SK-N-SH (cell line): ENCODE data around the gene NUP42. TPM values are rescaled to one million over a fixed set of nuclear protein-coding genes. Genes with fewer than 3 reads are reported as not detected.
A peak's percentile ranks its signal among the peaks of the same experiment; 100 is the strongest.

ENCODE experiments used
- CTCF ChIA-PET: fragments of 300-600, 350-600 bp; formaldehyde crosslinking; extraction: SDS; loops from one replicate; lab custom pipeline; 2021; lab: Yijun Ruan, JAX
- POLR2A ChIA-PET: fragments of 350-600 bp; sonication (Branson Sonifier 250); formaldehyde crosslinking; extraction: SDS; loops from one replicate; lab custom pipeline; 2020; ENCODE audit warnings: antibody characterized with exemption, inconsistent platforms; lab: Yijun Ruan, JAX
- DNase-seq: peaks from one replicate; pipeline ENCODE4 v3.0.0; 2012
- H2AFZ ChIP-seq: fragments of 200-600 bp; sonication (generic); 2 replicates; pipeline ENCODE4 v1.8.1; 2016; ENCODE audit warnings: antibody characterized with exemption, mild to moderate bottlenecking, low read depth
- H3F3A ChIP-seq: fragments of 200-600 bp; sonication (generic); replicated peaks from 2 replicates; pipeline ENCODE3; 2016; ENCODE audit warnings: antibody characterized with exemption, mild to moderate bottlenecking; ENCODE audit not compliant: insufficient read depth
- H3K27ac ChIP-seq, 2 experiments: fragments of 200-500 bp in 1 of 2; fragments of 200-600 bp in 1 of 2; sonication (Bioruptor generic) in 1 of 2; sonication (generic), shearing (Covaris generic) in 1 of 2; 2 replicates each; pipeline versions ENCODE4 v1.5.1 to v1.6.1; 2014 to 2016; ENCODE audit warnings: low read depth in 2 of 2, inconsistent platforms in 1 of 2, low read length in 1 of 2, mild to moderate bottlenecking in 1 of 2, mixed read lengths in 1 of 2
- H3K27me3 ChIP-seq: fragments of 200-600 bp; sonication (generic), shearing (Covaris generic); 2 replicates; pipeline ENCODE4 v1.6.1; 2016; ENCODE audit warnings: mixed run types; ENCODE audit not compliant: insufficient read depth
- H3K36me3 ChIP-seq, 2 experiments: fragments of 200-500 bp in 1 of 2; fragments of 200-600 bp in 1 of 2; sonication (Bioruptor generic) in 1 of 2; sonication (generic) in 1 of 2; replicated peaks in 1 of 2; 2 replicates each; pipeline versions ENCODE3 to v1.5.1; 2014 to 2016; ENCODE audit warnings: low read length in 1 of 2, mild to moderate bottlenecking in 1 of 2; ENCODE audit not compliant: insufficient read depth in 2 of 2, control insufficient read depth in 1 of 2
- H3K4me1 ChIP-seq, 2 experiments: fragments of 200-500 bp in 1 of 2; fragments of 200-600 bp in 1 of 2; sonication (Bioruptor generic) in 1 of 2; sonication (generic), shearing (Covaris generic) in 1 of 2; 2 replicates each; pipeline versions ENCODE4 v1.5.1 to v1.6.1; 2014 to 2016; ENCODE audit warnings: low read depth in 1 of 2, low read length in 1 of 2, mixed run types in 1 of 2; ENCODE audit not compliant: insufficient read depth in 2 of 2, control insufficient read depth in 1 of 2
- H3K4me2 ChIP-seq: fragments of 200-600 bp; sonication (generic), shearing (Covaris generic); 2 replicates; pipeline ENCODE4 v1.6.1; 2017; ENCODE audit warnings: mixed run types
- H3K4me3 ChIP-seq, 2 experiments: fragments of 200-500 bp in 1 of 2; fragments of 200-600 bp in 1 of 2; sonication (Bioruptor generic) in 1 of 2; sonication (generic), shearing (Covaris generic) in 1 of 2; 2 replicates each; pipeline versions ENCODE4 v1.5.1 to v1.8.1; 2014 to 2016; ENCODE audit warnings: low read depth in 2 of 2, inconsistent platforms in 1 of 2, low read length in 1 of 2, mild to moderate bottlenecking in 1 of 2, mixed read lengths in 1 of 2, moderate library complexity in 1 of 2
- H3K79me2 ChIP-seq: fragments of 200-600 bp; sonication (generic); 2 replicates; pipeline ENCODE4 v1.8.1; 2017; ENCODE audit warnings: mild to moderate bottlenecking; ENCODE audit not compliant: insufficient read depth
- H3K9ac ChIP-seq: fragments of 200-600 bp; sonication (generic); 2 replicates; pipeline ENCODE4 v1.6.1; 2017; ENCODE audit warnings: mixed run types
- H3K9me2 ChIP-seq: fragments of 200-600 bp; sonication (generic); 2 replicates; pipeline ENCODE4 v1.6.1; 2017; ENCODE audit warnings: mixed run types
- H3K9me3 ChIP-seq: fragments of 200-600 bp; sonication (generic); 2 replicates; pipeline ENCODE4 v1.6.1; 2017; ENCODE audit warnings: mixed run types, mild to moderate bottlenecking, moderate library complexity
- H4K20me1 ChIP-seq: fragments of 200-600 bp; sonication (generic); 2 replicates; pipeline ENCODE4 v1.6.1; 2017; ENCODE audit warnings: mild to moderate bottlenecking, mixed run types; ENCODE audit not compliant: insufficient read depth
- CHD2 ChIP-seq: fragments of 150-350 bp; IDR thresholded peaks from 2 replicates; pipeline ENCODE4 v1.6.1; 2018; ENCODE audit warnings: low read length; ENCODE audit not compliant: partially characterized antibody
- CTCF ChIP-seq: fragments of 200-600 bp; sonication (generic); IDR thresholded peaks from 2 replicates; pipeline ENCODE4 v1.6.1; 2017; ENCODE audit warnings: antibody characterized with exemption, mild to moderate bottlenecking, moderate library complexity
- ELF1 ChIP-seq: IDR thresholded peaks from 2 replicates; pipeline ENCODE4 v1.4.0; 2012
- EP300 ChIP-seq, 2 experiments: IDR thresholded peaks; 2 replicates each; pipeline versions ENCODE4 v1.4.0 to v1.6.1; 2012; ENCODE audit warnings: borderline replicate concordance in 1 of 2, low read depth in 1 of 2, low read length in 1 of 2
- GABPA ChIP-seq: IDR thresholded peaks from 2 replicates; pipeline ENCODE4 v1.4.0; 2012; ENCODE audit warnings: low read depth, mild to moderate bottlenecking
- GATA2 ChIP-seq: sonication (generic); formaldehyde crosslinking; IDR thresholded peaks from 2 replicates; pipeline ENCODE4 v1.5.0; 2020; ENCODE audit warnings: mild to moderate bottlenecking, missing genetic modification reagents
- IRF3 ChIP-seq: fragments of 150-350 bp; IDR thresholded peaks from 2 replicates; pipeline ENCODE4 v1.6.1; 2016; ENCODE audit warnings: mild to moderate bottlenecking, low read depth, low read length
- MXI1 ChIP-seq: IDR thresholded peaks from 2 replicates; pipeline ENCODE4 v1.6.1; 2012; ENCODE audit warnings: mild to moderate bottlenecking, low read depth, low read length, improper control_type of control experiment
- RAD21 ChIP-seq: IDR thresholded peaks from 2 replicates; pipeline ENCODE4 v1.6.1; 2012; ENCODE audit warnings: mild to moderate bottlenecking, low read length
- RCOR1 ChIP-seq: fragments of 150-350 bp; IDR thresholded peaks from 2 replicates; pipeline ENCODE4 v1.6.1; 2017; ENCODE audit warnings: antibody characterized with exemption, low read length
- TCF12 ChIP-seq: IDR thresholded peaks from 2 replicates; pipeline ENCODE4 v1.4.0; 2012
- TEAD4 ChIP-seq: IDR thresholded peaks from 2 replicates; pipeline ENCODE4 v1.4.0; 2012; ENCODE audit warnings: mild to moderate bottlenecking, borderline replicate concordance; ENCODE audit not compliant: insufficient read depth
- YY1 ChIP-seq: IDR thresholded peaks from 2 replicates; pipeline ENCODE4 v1.4.0; 2012; ENCODE audit warnings: low read depth, mild to moderate bottlenecking
- WGBS: methylation state at CpG from one replicate; pipeline ENCODE4 v1.1.6; 2017; ENCODE audit warnings: low lambda C conversion rate; 5-methylcytosine and 5-hydroxymethylcytosine counted together
- polyA plus RNA-seq, 3 experiments: library from polyadenylated mRNA; depleted of rRNA; stranded (reverse); fragments of >200 nt; gene quantifications; 2 replicates each; pipeline ENCODE4 v1.2.3, GENCODE V29; 2012
- TF ChIP-seq, protein P1 (sequence below): IDR thresholded peaks from 2 replicates; pipeline ENCODE4 v1.4.0; 2012; ENCODE audit warnings: low read depth, borderline replicate concordance

Gene NUP42
- polyA plus RNA-seq, 1 of the 3 experiments (the other 2 are of a cell fraction), result 22.7 TPM

GRCh38 chr7:23205577-23205908, 23.7 kb downstream of the NUP42 start:
- peaks cover 0 to 14% of the 10 kb centered on the region in 2 experiments; a peak in 2 of 4 replicates for H3K4me1 ChIP-seq
- peaks cover 16 to 17% of the 10 kb centered on the region in 2 experiments for H3K36me3 ChIP-seq
- no peak for DNase-seq
- TF ChIP-seq CTCF, result no peak
- TF ChIP-seq ELF1, result no peak
- no peak for TF ChIP-seq RAD21
- TF ChIP-seq, protein P1, sequence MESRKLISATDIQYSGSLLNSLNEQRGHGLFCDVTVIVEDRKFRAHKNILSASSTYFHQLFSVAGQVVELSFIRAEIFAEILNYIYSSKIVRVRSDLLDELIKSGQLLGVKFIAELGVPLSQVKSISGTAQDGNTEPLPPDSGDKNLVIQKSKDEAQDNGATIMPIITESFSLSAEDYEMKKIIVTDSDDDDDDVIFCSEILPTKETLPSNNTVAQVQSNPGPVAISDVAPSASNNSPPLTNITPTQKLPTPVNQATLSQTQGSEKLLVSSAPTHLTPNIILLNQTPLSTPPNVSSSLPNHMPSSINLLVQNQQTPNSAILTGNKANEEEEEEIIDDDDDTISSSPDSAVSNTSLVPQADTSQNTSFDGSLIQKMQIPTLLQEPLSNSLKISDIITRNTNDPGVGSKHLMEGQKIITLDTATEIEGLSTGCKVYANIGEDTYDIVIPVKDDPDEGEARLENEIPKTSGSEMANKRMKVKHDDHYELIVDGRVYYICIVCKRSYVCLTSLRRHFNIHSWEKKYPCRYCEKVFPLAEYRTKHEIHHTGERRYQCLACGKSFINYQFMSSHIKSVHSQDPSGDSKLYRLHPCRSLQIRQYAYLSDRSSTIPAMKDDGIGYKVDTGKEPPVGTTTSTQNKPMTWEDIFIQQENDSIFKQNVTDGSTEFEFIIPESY, result no peak
- no peak for TF ChIP-seq TCF12
- TF ChIP-seq MXI1, result no peak
- TF ChIP-seq YY1, result no peak
- H3F3A ChIP-seq, result peaks cover 5% of the 10 kb centered on the region
- H3K27me3 ChIP-seq, result no peaks in the 10 kb centered on the region
- no peak overlapping the region for H3K4me3 ChIP-seq
- no peaks in the 10 kb centered on the region for H3K79me2 ChIP-seq
- no peaks in the 10 kb centered on the region for H4K20me1 ChIP-seq
- no peak overlapping the region for H3K4me2 ChIP-seq
- no peaks in the 10 kb centered on the region for H3K9me2 ChIP-seq
- WGBS, result 90% methylated on average over 2 of the region's 2 CpGs
- ChIA-PET CTCF (interaction anchor here (1.0 to 2.2 kb wide), 5 partner anchors 11 to 120 kb away, joined by 3 to 8 read pairs (median 4); no protein-coding TSS in a partner anchor), POLR2A (no interaction called here)
- H2AFZ ChIP-seq, result no peak overlapping the region
- no peak overlapping the region for H3K9ac ChIP-seq
- peak overlapping the region in 1 of 2 experiments; percentile 86; a peak in 2 of 4 replicates for H3K27ac ChIP-seq
- H3K9me3 ChIP-seq, result no peaks in the 10 kb centered on the region

GRCh38 chr7:23205909-23206767, 24.3 kb downstream of the NUP42 start:
- TF ChIP-seq IRF3, result no peak
- TF ChIP-seq GABPA, result no peak
- TF ChIP-seq GATA2 (CRISPR knock-in tag), result peak; percentile 55; the same call in 1 of the 2 replicates
- TF ChIP-seq ELF1, result no peak
- TF ChIP-seq EP300 (IDR thresholded peaks at IDR 0.05; ENCODE audit: borderline replicate concordance in 1 of 2, low read depth in 1 of 2, low read length in 1 of 2), result peak in 1 of 2 experiments; percentile 83; a peak in 1 of 4 replicates
- TF ChIP-seq TCF12, result peak; percentile 12; the same call in 1 of the 2 replicates
- no peak for TF ChIP-seq TEAD4
- peak; percentile 55 for TF ChIP-seq CHD2
- peak; percentile 64; the same call in 1 of the 2 replicates for TF ChIP-seq RCOR1
- TF ChIP-seq, all 33 proteins: peak for 5
- peaks cover 10 to 11% of the 10 kb centered on the region in 2 experiments for H3K36me3 ChIP-seq
- H3F3A ChIP-seq, result peaks cover 5% of the 10 kb centered on the region
- H3K79me2 ChIP-seq, result no peaks in the 10 kb centered on the region
- no peaks in the 10 kb centered on the region for H3K9me3 ChIP-seq
- no peaks in the 10 kb centered on the region for H3K27me3 ChIP-seq
- 94% methylated on average over 76 of the region's 76 CpGs for WGBS
- CTCF ChIA-PET, result interaction anchor here (0.5 to 2.2 kb wide), 13 partner anchors 9 to 121 kb away, joined by 3 to 8 read pairs (median 3); no protein-coding TSS in a partner anchor
- no peaks in the 10 kb centered on the region for H3K9me2 ChIP-seq
- peaks cover 0 to 14% of the 10 kb centered on the region in 2 experiments; a peak in 2 of 4 replicates for H3K4me1 ChIP-seq
- peak; percentile 74 for DNase-seq
- no peak overlapping the region for H3K9ac ChIP-seq
- POLR2A ChIA-PET, result interaction anchor here (1.0 kb wide), 1 partner anchor 99 kb away, joined by 3 read pairs; no protein-coding TSS in a partner anchor
- H3K4me3 ChIP-seq, result no peak overlapping the region
- no peak overlapping the region for H2AFZ ChIP-seq
- no peak overlapping the region for H3K4me2 ChIP-seq
- no peaks in the 10 kb centered on the region for H4K20me1 ChIP-seq
- peak overlapping the region in 1 of 2 experiments; percentile 86; a peak in 2 of 4 replicates for H3K27ac ChIP-seq
